Middle frontal gyrus (tissue), 1 donor: ENCODE data around the gene KCNJ14.
A peak's percentile ranks its signal among the peaks of the same experiment; 100 is the strongest.

Experiments
- DNase-seq: peaks from one replicate; pipeline ENCODE4 v3.0.0-alpha.2; 2015; ENCODE audit warnings: low spot score; ENCODE audit errors: extremely low spot score

The KCNJ14 gene

GRCh38 chr19:48445256-48445605 lies 10.1 kb upstream of the KCNJ14 start:
- no peak for DNase-seq

DNA sequence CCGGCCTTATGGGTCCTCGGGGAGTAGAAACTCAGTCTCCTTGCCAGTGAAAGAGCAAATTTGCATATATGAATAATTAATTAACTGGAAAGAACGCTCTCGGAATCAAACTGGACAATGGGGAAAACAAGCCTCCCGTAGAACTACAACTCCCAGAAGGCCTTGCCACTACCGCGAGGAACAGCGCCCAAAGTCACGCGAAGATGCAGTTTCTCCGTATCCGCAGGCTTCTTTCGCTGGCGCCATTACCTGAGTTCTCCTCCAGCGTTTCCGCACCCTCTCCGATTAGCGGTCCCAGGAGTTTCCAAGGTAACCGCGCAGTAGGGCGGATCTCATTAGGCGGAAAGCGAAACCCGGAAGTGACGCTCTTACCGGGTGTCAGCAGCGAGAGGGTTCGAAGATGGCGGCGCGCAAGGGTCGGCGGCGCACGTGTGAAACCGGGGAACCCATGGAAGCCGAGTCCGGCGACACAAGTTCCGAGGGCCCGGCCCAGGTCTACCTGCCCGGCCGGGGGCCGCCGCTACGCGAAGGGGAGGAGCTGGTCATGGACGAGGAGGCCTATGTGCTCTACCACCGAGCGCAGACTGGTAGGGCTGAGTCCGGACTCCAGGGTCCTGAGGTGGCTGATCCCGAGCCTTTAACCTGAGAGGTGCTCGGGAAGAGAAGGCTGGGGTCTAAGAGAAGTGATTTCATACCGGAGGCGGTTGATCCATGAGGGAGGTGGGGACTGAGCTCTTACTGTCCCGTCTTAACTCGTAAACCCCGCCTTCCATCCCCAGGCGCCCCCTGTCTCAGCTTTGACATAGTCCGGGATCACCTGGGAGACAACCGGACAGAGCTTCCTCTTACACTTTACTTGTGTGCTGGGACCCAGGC lies 9.5 kb upstream of the KCNJ14 start, which contains the start of gene GRWD1:
Gene GRWD1, plus strand, starts transcription at position 378 of the 876 bp plus-strand sequence. Its CDS starts 23 bp downstream, at position 401.
- DNase-seq = peak; percentile 90

GRCh38 chr19:48446579-48446978 lies 8.8 kb upstream of the KCNJ14 start:
- no peak for DNase-seq

- DNase-seq = no peak
Measured at GRCh38 chr19:48448563-48448962, 6.8 kb upstream of the KCNJ14 start.

- no peak for DNase-seq
Measured at GRCh38 chr19:48450441-48450840, 4.9 kb upstream of the KCNJ14 start.

GRCh38 chr19:48450863-48451262 lies 4.5 kb upstream of the KCNJ14 start:
- DNase-seq = no peak

DNA sequence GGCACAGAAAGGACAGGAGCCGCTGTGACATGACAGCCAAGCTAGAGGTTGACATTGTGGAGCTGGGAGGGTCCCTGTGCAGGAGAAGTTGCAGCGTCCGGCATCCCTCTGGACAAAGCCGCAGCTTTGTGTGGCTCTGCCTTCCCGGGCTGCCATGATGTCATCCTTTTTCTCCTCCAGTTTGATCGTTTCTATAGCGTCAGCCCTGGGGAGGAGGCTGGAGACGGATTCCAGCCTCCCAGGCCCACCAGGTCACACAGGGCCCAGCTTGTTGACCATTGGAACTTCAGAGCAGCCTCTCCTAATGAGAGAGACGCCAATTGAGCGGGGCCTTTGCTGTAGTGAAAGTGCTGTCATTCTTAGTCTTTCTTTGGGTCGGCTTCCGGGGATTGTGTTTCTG lies 3.8 kb upstream of the KCNJ14 start:
- no peak for DNase-seq

GRCh38 chr19:48452289-48453190 lies 2.8 kb upstream of the KCNJ14 start:
- no peak for DNase-seq

- no peak for DNase-seq
Measured at GRCh38 chr19:48454150-48454730, 1.1 kb upstream of the KCNJ14 start.

DNA sequence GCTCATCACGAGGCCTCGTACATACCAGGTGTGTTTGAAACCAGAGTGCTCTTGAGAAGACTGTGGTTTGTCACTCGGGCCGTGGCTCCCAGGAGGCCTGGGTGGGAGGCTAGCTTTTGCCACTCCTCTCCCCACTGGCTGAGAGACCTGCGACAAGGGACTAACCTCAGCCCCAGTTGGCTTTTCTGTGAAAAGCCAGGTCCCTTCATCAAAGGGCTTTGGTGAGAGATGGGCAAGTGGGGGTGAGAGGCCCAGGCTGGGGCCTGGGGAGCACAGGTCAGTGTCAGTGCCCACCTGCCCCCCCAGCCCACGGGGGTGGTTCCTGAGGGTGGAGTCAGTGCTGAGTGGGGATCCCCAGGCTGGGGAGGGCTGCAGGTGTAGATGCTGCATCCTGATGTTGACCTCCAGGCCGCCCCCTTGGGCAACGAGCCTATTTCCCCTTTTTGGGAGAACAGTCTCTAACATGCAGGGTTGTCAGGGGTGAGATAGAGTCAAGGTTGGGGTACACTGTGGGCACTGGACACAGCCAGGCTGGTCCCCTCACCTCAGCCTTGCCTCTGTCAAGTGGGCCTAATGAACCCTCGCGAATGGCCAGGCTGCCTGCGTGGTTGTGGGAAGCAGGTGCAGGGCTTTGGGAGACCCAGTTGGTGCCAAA lies 661 bp downstream of the KCNJ14 start:
- no peak for DNase-seq

- no peak for DNase-seq
Measured at GRCh38 chr19:48456864-48457263, 1.5 kb downstream of the KCNJ14 start.

- DNase-seq = no peak
Measured at GRCh38 chr19:48458016-48458415, 2.6 kb downstream of the KCNJ14 start.

GRCh38 chr19:48461651-48461981 lies 6.2 kb downstream of the KCNJ14 start:
- DNase-seq = no peak

GRCh38 chr19:48461982-48462655 lies 6.7 kb downstream of the KCNJ14 start:
- DNase-seq = no peak

DNA sequence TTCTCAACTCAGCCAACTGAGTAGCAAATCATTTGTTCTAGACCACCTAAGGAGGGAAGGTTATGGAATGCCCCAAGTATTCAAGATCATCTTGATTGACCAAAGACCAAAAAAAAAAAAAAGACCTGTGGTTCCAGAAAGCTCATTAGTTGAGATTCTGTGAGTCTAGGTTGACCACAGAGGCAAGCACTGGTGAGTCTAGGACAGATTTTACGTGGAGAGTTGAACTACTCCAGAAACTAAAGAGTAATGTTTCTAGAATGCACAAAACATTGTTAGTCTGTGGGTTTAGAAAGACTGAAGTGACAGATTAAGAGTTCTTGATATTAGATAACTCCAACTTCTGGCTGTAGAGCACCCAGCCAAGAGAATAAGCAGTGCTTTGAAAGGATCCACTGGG lies 9.8 kb downstream of the KCNJ14 start:
- DNase-seq = no peak

DNA sequence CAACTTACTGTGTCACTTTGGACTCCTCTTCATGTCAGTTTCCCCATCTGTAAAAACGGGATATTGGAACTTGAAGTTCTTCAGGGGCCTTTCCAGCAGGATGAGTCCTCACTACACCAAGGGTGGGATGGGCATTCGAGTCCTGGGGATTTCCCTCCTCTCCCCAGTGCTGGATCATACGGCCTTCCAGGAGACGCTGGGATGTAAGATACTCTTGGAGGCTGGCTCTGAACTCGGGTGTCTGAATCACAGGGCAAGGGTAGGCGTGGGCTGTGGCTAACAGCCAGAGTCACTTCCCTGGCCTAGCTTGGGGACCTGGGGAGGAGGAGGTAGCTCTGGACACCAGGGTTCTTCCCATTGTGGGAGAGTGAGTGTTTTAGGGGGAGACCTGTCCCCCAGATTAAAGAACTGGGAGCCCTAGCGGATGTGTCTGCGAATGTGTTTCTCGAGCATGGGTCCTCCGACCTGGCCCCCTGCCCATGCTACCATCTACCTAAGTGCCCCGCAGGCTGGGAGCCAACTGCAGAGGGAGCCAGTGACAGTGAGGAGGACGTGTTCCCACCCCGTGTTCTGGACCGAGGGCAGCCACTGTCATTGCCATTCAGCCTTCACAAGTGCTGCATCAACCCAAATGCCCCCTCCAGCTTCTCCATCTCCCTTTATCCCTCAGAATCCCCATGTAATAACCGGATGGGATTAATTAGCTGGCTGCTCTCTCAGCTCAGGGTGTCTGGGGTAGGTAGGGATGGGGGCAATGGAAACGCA lies 11.4 kb downstream of the KCNJ14 start:
- DNase-seq = no peak

GRCh38 chr19:48468772-48469288 lies 13.5 kb downstream of the KCNJ14 start:
- peak; percentile 100 for DNase-seq

DNA sequence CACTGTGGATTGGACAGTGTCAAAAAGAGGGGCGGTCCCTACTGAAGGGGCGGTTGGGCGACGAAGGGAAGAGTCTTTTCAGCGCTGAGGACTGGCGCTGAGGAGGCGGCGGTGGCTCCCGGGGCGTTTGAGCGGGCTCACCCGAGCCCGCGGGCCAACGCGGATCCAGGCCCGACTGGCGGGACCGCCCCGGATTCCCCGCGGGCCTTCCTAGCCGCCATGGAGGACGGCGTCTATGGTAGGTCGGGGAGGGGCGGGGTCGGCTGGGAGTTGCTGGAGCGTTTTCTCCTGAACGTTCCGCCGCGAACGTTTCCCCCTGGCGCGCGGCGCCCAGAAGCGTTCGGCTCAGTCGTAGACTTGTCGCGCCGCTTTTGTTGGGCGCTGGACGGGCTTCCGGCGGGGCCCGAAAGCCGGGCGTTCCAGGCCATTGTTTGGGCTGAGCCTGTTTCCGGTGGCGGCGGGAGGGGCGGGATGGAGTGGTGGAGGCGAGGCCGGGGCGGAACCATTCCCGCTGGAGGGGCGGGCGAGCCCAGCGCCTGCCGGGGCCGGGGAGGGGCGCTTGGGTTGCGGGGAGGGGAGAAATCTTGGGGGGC lies 14.0 kb downstream of the KCNJ14 start, which contains the start of gene CYTH2:
Gene CYTH2, plus strand, starts transcription at position 81 of the 593 bp plus-strand sequence. Its CDS starts 139 bp downstream, at position 220.
- peak; percentile 28 for DNase-seq

- no peak for DNase-seq
Measured at GRCh38 chr19:48469934-48470680, 14.7 kb downstream of the KCNJ14 start.
